Transverse colon (tissue), 4 donors: Measurements from ENCODE around the gene MAP3K21. TPM values are rescaled to one million over a fixed set of nuclear protein-coding genes. Genes with fewer than 3 reads are reported as not detected.

Experiments used
- DNase-seq: peaks from one replicate; pipeline ENCODE4 v3.0.0-alpha.2; 2019
- H3K27ac ChIP-seq, 4 donors: fragments of 200-600 bp; sonication (generic); 2 replicates each; pipeline ENCODE4 v1.5.1; 2016 to 2018; ENCODE audit warnings: inconsistent platforms in 4 of 4
- H3K27me3 ChIP-seq: fragments of 200-600 bp; sonication (generic); 2 replicates; pipeline ENCODE4 v1.5.1; 2017; ENCODE audit warnings: inconsistent platforms
- H3K36me3 ChIP-seq, 4 donors: fragments of 200-600 bp; sonication (generic); 2 replicates each; pipeline ENCODE4 v1.5.1; 2017 to 2019; ENCODE audit warnings: inconsistent platforms in 4 of 4
- H3K4me1 ChIP-seq, 4 donors: fragments of 200-600 bp; sonication (generic); 2 replicates each; pipeline ENCODE4 v1.5.1; 2017 to 2020; ENCODE audit warnings: inconsistent platforms in 4 of 4
- H3K4me3 ChIP-seq, 4 donors: fragments of 200-600 bp; sonication (generic); 1 replicate in 1 of 4; 2 replicates in 3 of 4; pipeline versions ENCODE4 v1.5.1 to v1.6.1; 2017 to 2019; ENCODE audit warnings: inconsistent platforms in 4 of 4
- H3K9me3 ChIP-seq, 2 donors: fragments of 200-600 bp; sonication (generic); 2 replicates each; pipeline ENCODE4 v1.5.1; 2017 to 2019; ENCODE audit warnings: inconsistent platforms in 2 of 2
- CTCF ChIP-seq, 5 experiments: fragments of 200-600 bp in 3 of 5; fragments of 450-650 bp in 2 of 5; sonication (generic) in 3 of 5; IDR thresholded peaks; 1 replicate in 2 of 5; 2 replicates in 3 of 5; pipeline ENCODE4 v1.5.1; 2016 to 2017; ENCODE audit warnings: antibody characterized with exemption in 5 of 5, inconsistent platforms in 3 of 5, mild to moderate bottlenecking in 2 of 5, moderate library complexity in 1 of 5
- EP300 ChIP-seq: sonication (generic); formaldehyde crosslinking; IDR thresholded peaks from one replicate; pipeline ENCODE4 v1.6.1; 2017; ENCODE audit warnings: antibody characterized with exemption, low read depth
- POLR2A ChIP-seq: fragments of 450-650 bp; IDR thresholded peaks from one replicate; pipeline ENCODE4 v1.6.1; 2016; ENCODE audit warnings: antibody characterized with exemption, mild to moderate bottlenecking, moderate library complexity
- POLR2AphosphoS5 ChIP-seq, 3 donors: sonication (generic); formaldehyde crosslinking; IDR thresholded peaks; one replicate each; pipeline ENCODE4 v1.6.1; 2016; ENCODE audit warnings: antibody characterized with exemption in 3 of 3
- WGBS, 2 donors: methylation state at CpG; one replicate each; pipeline ENCODE4 v1.1.5; 2018; ENCODE audit warnings: low coverage in 1 of 2; 5-methylcytosine and 5-hydroxymethylcytosine counted together
- in situ Hi-C, 4 donors: fragments of 200-750 bp; cut with MboI; loops; one replicate each; pipeline versions ENCODE4 v1.15.0 to v1.15.1; 2017; ENCODE audit warnings: low sequenced_read_pairs in 3 of 4, low pct_ligation_motif_present in 1 of 4, low pct_unique_long_range_greater_than_20kb in 1 of 4
- intact Hi-C: fragments of 100-400 bp; cut with DNase I; formaldehyde crosslinking; loops from one replicate; pipeline ENCODE4 v1.15.1; 2023; ENCODE audit warnings: low total_unique reads
- total RNA-seq, 4 donors: library from RNA; depleted of rRNA; stranded (reverse); fragments of >200 nt; gene quantifications; one replicate each; pipeline ENCODE4 v1.1.0, GENCODE V29; 2016

MAP3K21 gene
- total RNA-seq, 4 donors from 2014 or later: 18.7 to 69.3 (median 28.9) TPM

- peak overlapping the region; percentile 46 to 64 (median 54) for H3K27ac ChIP-seq
- H3K9me3 ChIP-seq: no peaks in the 10 kb centered on the region
- H3K4me1 ChIP-seq: peaks cover 0 to 27% (median 17%) of the 10 kb centered on the region in 4 donors
- peak overlapping the region in 3 of 4 donors; percentile 16 to 71 (median 61) for H3K4me3 ChIP-seq
- intact Hi-C loops: no loop called here
- H3K36me3 ChIP-seq: no peaks in the 10 kb centered on the region
- peaks cover 16% of the 10 kb centered on the region for H3K27me3 ChIP-seq
- no peak for TF ChIP-seq POLR2A
- no peak for TF ChIP-seq POLR2AphosphoS5 (IDR thresholded peaks at IDR 0.05)
- no peak for TF ChIP-seq CTCF (IDR thresholded peaks at IDR 0.05)
- no peak for TF ChIP-seq EP300
- in situ Hi-C loops: no loop called here
- 0 to 4% methylated on average over 2 to 37 of the region's 49 CpGs for WGBS, 2 donors
- peak; percentile 98 for DNase-seq
These were observed 493 bp upstream of the MAP3K21 start for GRCh38 chr1:233326811-233327650.

GRCh38 chr1:233328142-233328921 is 808 bp downstream of the MAP3K21 start:
- Histone ChIP-seq H3K4me1 (peaks cover 0 to 27% (median 17%) of the 10 kb centered on the region in 4 donors), H3K27me3 (peaks cover 16% of the 10 kb centered on the region), H3K36me3 (no peaks in the 10 kb centered on the region), H3K4me3 (peak overlapping the region; percentile 19 to 71 (median 57)), H3K27ac (peak overlapping the region; percentile 81 to 91 (median 84)), H3K9me3 (no peaks in the 10 kb centered on the region)
- 2% methylated on average over 72 of the region's 96 CpGs; no CpG with 5 or more reads in 1 of the 2 donors for WGBS, 2 donors
- DNase-seq: peak; percentile 32
- intact Hi-C loops: no loop called here
- TF ChIP-seq CTCF (IDR thresholded peaks at IDR 0.05): no peak
- in situ Hi-C loops: no loop called here

GRCh38 chr1:233331676-233332519 is 4.4 kb downstream of the MAP3K21 start:
- no peaks in the 10 kb centered on the region for H3K36me3 ChIP-seq
- H3K27me3 ChIP-seq: peaks cover 24% of the 10 kb centered on the region
- no peak overlapping the region for H3K27ac ChIP-seq
- no peak for TF ChIP-seq CTCF (IDR thresholded peaks at IDR 0.05)
- DNase-seq: no peak
- WGBS, 2 donors: 73 to 80% methylated on average over 4 to 8 of the region's 8 CpGs
- in situ Hi-C loops: no loop called here
- intact Hi-C loops: loop anchor here (1.0 kb wide), 1 partner anchor 48 kb away; no protein-coding TSS in a partner anchor
- H3K9me3 ChIP-seq: no peaks in the 10 kb centered on the region
- peaks cover 0 to 26% (median 19%) of the 10 kb centered on the region in 4 donors for H3K4me1 ChIP-seq
- no peak overlapping the region for H3K4me3 ChIP-seq

GRCh38 chr1:233333086-233333485 is 5.6 kb downstream of the MAP3K21 start:
- Histone ChIP-seq H3K27ac (no peak overlapping the region), H3K4me1 (peaks cover 0 to 25% (median 16%) of the 10 kb centered on the region in 4 donors), H3K9me3 (no peaks in the 10 kb centered on the region), H3K36me3 (no peaks in the 10 kb centered on the region), H3K4me3 (no peak overlapping the region), H3K27me3 (peaks cover 29% of the 10 kb centered on the region)
- no peak for TF ChIP-seq POLR2A
- TF ChIP-seq EP300: no peak
- no peak for TF ChIP-seq POLR2AphosphoS5 (IDR thresholded peaks at IDR 0.05)
- no peak for TF ChIP-seq CTCF (IDR thresholded peaks at IDR 0.05)
- WGBS, 2 donors: 100% methylated on average over 1 of the region's 1 CpG
- DNase-seq: no peak
- intact Hi-C loops: no loop called here
- in situ Hi-C loops: no loop called here
